Esophagus muscularis mucosa (tissue), 4 donors: ENCODE data around the gene CPNE5. TPM values are rescaled to one million over a fixed set of nuclear protein-coding genes. Genes with fewer than 3 reads are reported as not detected.
A peak's percentile ranks its signal among the peaks of the same experiment; 100 is the strongest.

Experiments
- DNase-seq: peaks from one replicate; pipeline ENCODE4 v3.0.0-alpha.2; 2017; ENCODE audit errors: extremely low spot score
- H3K27ac ChIP-seq, 4 donors: fragments of 200-600 bp; sonication (generic); replicated peaks in 1 of 4; 1 replicate in 3 of 4; 2 replicates in 1 of 4; pipeline ENCODE4 v1.5.1; 2016 to 2019; ENCODE audit warnings: mild to moderate bottlenecking in 1 of 4
- H3K27me3 ChIP-seq, 4 donors: fragments of 200-600 bp; sonication (generic); one replicate each; pipeline versions ENCODE4 v1.5.1 to v1.6.0; 2016 to 2019
- H3K36me3 ChIP-seq, 4 donors: fragments of 200-600 bp; sonication (generic); one replicate each; pipeline ENCODE4 v1.5.1; 2016 to 2019
- H3K4me1 ChIP-seq, 4 donors: fragments of 200-600 bp; sonication (generic); one replicate each; pipeline ENCODE4 v1.5.1; 2016 to 2019
- H3K4me3 ChIP-seq, 4 donors: fragments of 200-600 bp; sonication (generic); 1 replicate in 2 of 4; 2 replicates in 2 of 4; pipeline ENCODE4 v1.5.1; 2016 to 2019; ENCODE audit warnings: mild to moderate bottlenecking in 4 of 4, moderate library complexity in 1 of 4
- H3K9me3 ChIP-seq, 4 donors: fragments of 200-600 bp; sonication (generic); 1 replicate in 3 of 4; 2 replicates in 1 of 4; pipeline ENCODE4 v1.5.1; 2016 to 2019
- EP300 ChIP-seq: sonication (generic); formaldehyde crosslinking; IDR thresholded peaks from one replicate; pipeline ENCODE4 v1.6.1; 2017; ENCODE audit warnings: antibody characterized with exemption
- POLR2A ChIP-seq: fragments of 450-650 bp; IDR thresholded peaks from one replicate; pipeline ENCODE4 v1.6.1; 2017; ENCODE audit warnings: antibody characterized with exemption, moderate library complexity, mild to moderate bottlenecking, low read depth
- POLR2AphosphoS5 ChIP-seq, 2 donors: sonication (generic); formaldehyde crosslinking; IDR thresholded peaks; one replicate each; pipeline ENCODE4 v1.6.1; 2017; ENCODE audit warnings: antibody characterized with exemption in 2 of 2
- WGBS: methylation state at CpG from one replicate; pipeline ENCODE4 v1.1.5; 2018; 5-methylcytosine and 5-hydroxymethylcytosine counted together
- intact Hi-C: fragments of 100-400 bp; cut with DNase I; formaldehyde crosslinking; loops from one replicate; pipeline ENCODE4 v1.15.1; 2023
- total RNA-seq, 4 donors: library from RNA; depleted of rRNA; stranded (reverse); fragments of >200 nt; gene quantifications; one replicate each; pipeline versions ENCODE4 v1.1.0 to v1.2.1, GENCODE V29; 2016
- TF ChIP-seq, protein P1 (sequence below), 3 experiments: fragments of 200-600 bp in 2 of 3; fragments of 450-650 bp in 1 of 3; sonication (generic) in 2 of 3; IDR thresholded peaks; one replicate each; pipeline ENCODE4 v1.5.1; 2017 to 2019; ENCODE audit warnings: antibody characterized with exemption in 3 of 3, mild to moderate bottlenecking in 2 of 3, moderate library complexity in 1 of 3

CPNE5 gene
- total RNA-seq, 4 donors from 2014 or later: 2.1 to 4.6 (median 2.6) TPM

DNA sequence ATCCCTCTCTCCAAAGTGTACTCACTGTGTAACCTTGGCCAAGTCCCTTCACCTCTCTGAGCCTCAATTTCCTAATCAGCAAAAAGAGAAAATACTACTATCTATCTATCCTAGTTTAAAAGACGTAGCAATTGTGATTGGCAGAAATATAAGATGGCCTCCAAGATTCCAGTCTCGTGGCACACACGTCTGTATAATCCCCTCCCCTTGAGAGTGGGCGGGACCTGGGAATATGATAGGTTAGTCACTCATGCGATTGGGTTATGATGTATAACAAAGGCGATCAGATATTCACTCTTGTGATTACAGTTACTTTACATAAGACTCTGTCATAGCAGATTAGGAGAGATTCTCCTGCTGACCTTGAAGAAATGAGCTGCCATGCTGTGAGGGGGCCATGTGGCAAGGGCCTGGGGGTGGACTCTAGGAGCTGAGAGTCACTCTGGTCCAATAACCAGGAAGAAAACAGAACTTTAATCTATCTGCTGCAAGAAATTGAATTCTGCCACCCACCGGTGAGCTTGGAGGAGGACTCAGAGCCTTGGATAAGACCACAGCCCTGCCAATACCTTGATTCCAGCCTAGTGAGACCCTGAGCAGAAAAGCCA lies 6.0 kb downstream of the CPNE5 start:
- peaks cover 17 to 24% (median 19%) of the 10 kb centered on the region in 4 donors for H3K4me1 ChIP-seq
- 90% methylated on average over 7 of the region's 7 CpGs for WGBS

DNA sequence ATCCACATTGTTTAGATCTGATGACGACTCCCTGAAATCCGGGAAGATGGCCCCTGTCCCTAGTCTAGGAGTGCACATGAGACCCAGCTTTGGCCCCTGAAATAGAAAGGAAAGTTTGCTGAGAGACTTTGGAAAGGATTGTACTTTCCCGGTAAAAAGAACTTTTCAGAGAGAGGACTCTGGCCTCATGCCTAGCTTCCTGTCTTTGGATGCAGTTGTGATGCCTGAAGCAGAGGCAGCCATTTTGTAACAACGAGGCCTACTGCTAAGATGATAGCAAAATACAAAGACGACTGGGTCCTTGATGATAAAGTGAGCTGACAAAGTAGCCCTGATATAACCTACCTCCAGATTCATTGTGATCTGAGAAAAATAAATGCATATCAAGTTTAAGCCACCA lies 6.9 kb downstream of the CPNE5 start:
- WGBS: 94% methylated on average over 3 of the region's 5 CpGs
- no peak for DNase-seq
- TF ChIP-seq POLR2AphosphoS5 (IDR thresholded peaks at IDR 0.05): no peak
- no peak for TF ChIP-seq EP300
- TF ChIP-seq, protein P1, sequence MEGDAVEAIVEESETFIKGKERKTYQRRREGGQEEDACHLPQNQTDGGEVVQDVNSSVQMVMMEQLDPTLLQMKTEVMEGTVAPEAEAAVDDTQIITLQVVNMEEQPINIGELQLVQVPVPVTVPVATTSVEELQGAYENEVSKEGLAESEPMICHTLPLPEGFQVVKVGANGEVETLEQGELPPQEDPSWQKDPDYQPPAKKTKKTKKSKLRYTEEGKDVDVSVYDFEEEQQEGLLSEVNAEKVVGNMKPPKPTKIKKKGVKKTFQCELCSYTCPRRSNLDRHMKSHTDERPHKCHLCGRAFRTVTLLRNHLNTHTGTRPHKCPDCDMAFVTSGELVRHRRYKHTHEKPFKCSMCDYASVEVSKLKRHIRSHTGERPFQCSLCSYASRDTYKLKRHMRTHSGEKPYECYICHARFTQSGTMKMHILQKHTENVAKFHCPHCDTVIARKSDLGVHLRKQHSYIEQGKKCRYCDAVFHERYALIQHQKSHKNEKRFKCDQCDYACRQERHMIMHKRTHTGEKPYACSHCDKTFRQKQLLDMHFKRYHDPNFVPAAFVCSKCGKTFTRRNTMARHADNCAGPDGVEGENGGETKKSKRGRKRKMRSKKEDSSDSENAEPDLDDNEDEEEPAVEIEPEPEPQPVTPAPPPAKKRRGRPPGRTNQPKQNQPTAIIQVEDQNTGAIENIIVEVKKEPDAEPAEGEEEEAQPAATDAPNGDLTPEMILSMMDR (IDR thresholded peaks at IDR 0.05): no peak
- TF ChIP-seq POLR2A: no peak
- intact Hi-C loops: no loop called here
- no peak overlapping the region for H3K4me3 ChIP-seq
- no peaks in the 10 kb centered on the region for H3K36me3 ChIP-seq
- no peaks in the 10 kb centered on the region for H3K27me3 ChIP-seq
- H3K4me1 ChIP-seq: peaks cover 25 to 27% (median 26%) of the 10 kb centered on the region in 4 donors
- no peaks in the 10 kb centered on the region for H3K9me3 ChIP-seq
- no peak overlapping the region for H3K27ac ChIP-seq

More for the DNA sequence above, 6.0 kb downstream of the CPNE5 start:
- peaks cover 0 to 4% (median 0%) of the 10 kb centered on the region in 4 donors for H3K27me3 ChIP-seq
- no peak for DNase-seq
- TF ChIP-seq POLR2A: no peak
- TF ChIP-seq EP300: no peak
- TF ChIP-seq POLR2AphosphoS5 (IDR thresholded peaks at IDR 0.05): no peak
- TF ChIP-seq, protein P1 (IDR thresholded peaks at IDR 0.05): no peak
- intact Hi-C loops: no loop called here
- H3K9me3 ChIP-seq: no peaks in the 10 kb centered on the region
- no peaks in the 10 kb centered on the region for H3K36me3 ChIP-seq
- no peak overlapping the region for H3K27ac ChIP-seq
- no peak overlapping the region for H3K4me3 ChIP-seq

DNA sequence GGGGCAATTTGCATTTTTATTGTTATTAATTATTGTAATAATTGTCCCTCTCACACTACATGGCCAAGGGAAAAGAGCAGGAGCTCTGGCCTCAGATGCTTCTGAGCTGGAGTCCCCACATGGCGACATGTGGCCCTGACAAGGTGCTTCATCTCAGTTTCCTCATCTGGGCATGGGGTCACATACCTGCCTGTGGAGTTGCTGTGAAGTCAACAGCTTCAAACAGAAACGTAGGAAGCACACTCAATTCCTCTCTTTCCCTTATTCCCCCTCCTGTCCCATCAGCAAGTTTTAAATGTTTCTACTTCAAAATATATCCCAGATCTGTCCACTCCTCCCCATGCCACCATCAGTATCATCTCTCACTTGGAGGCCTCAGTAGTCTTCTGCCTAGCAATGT lies 8.7 kb downstream of the CPNE5 start:
- Histone ChIP-seq H3K27me3 (no peaks in the 10 kb centered on the region), H3K27ac (peak overlapping the region in 3 of 4 donors; percentile 20 to 61 (median 27)), H3K4me3 (no peak overlapping the region), H3K9me3 (no peaks in the 10 kb centered on the region), H3K36me3 (no peaks in the 10 kb centered on the region), H3K4me1 (peaks cover 34 to 42% (median 37%) of the 10 kb centered on the region in 4 donors)
- intact Hi-C loops: no loop called here
- WGBS: 54% methylated on average over 2 of the region's 2 CpGs
- DNase-seq: no peak
- TF ChIP-seq POLR2AphosphoS5 (IDR thresholded peaks at IDR 0.05): no peak
- no peak for TF ChIP-seq POLR2A
- TF ChIP-seq EP300: no peak
- TF ChIP-seq, protein P1 (IDR thresholded peaks at IDR 0.05): no peak

DNA sequence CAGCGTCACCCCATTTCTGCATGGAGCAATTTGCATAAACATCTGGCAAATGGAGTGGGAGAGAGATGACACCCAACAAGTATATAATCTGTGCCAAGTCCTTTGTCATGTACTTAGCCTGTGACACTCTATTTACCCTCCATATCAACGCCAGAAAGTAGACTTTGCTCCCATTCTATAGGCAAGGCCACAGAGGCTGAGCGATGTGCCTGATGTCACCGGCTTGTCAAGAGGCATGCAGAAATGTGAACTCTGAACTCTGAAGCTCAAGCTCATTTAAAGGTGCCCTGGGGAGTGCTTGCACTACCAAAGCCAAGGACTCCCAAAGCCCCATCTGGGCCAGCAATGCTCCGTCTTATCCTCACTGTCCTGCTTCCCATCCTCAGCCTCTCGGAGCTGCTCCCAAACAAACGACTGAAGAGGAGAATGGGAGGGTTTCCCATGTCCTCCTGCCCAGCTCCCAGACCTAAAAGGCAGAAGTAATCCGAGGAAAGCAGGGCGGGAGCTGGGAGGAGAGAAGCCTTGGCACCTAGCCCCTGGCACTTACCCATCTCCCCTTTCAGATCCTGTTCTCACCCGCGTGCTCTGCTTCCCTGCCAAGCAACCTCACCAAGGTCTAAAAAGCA lies 9.2 kb downstream of the CPNE5 start:
- intact Hi-C loops: no loop called here
- peak overlapping the region in 1 of 4 donors; percentile 5 for H3K4me3 ChIP-seq
- no peaks in the 10 kb centered on the region for H3K9me3 ChIP-seq
- no peaks in the 10 kb centered on the region for H3K36me3 ChIP-seq
- peaks cover 34 to 43% (median 38%) of the 10 kb centered on the region in 4 donors for H3K4me1 ChIP-seq
- no peaks in the 10 kb centered on the region for H3K27me3 ChIP-seq
- WGBS: 32% methylated on average over 11 of the region's 11 CpGs
- no peak for DNase-seq
- no peak for TF ChIP-seq POLR2A
- peak; percentile 8 to 61 for TF ChIP-seq POLR2AphosphoS5 (IDR thresholded peaks at IDR 0.05)
- TF ChIP-seq, protein P1 (IDR thresholded peaks at IDR 0.05): no peak
- peak overlapping the region in 3 of 4 donors; percentile 20 to 61 (median 27) for H3K27ac ChIP-seq
